CD1c-positive myeloid dendritic cell (primary cell): ENCODE data around the gene DHRS2.
"Not testable (repeated sequence)": the region's sequence is repeated elsewhere in the genome, so short reads cannot be mapped to it uniquely, and the experiment has no call there.

Experiments
- DNase-seq: peaks from one replicate; pipeline ENCODE4 v3.0.0-alpha.2; 2016; ENCODE audit errors: extremely low spot score

The DHRS2 gene

DNA sequence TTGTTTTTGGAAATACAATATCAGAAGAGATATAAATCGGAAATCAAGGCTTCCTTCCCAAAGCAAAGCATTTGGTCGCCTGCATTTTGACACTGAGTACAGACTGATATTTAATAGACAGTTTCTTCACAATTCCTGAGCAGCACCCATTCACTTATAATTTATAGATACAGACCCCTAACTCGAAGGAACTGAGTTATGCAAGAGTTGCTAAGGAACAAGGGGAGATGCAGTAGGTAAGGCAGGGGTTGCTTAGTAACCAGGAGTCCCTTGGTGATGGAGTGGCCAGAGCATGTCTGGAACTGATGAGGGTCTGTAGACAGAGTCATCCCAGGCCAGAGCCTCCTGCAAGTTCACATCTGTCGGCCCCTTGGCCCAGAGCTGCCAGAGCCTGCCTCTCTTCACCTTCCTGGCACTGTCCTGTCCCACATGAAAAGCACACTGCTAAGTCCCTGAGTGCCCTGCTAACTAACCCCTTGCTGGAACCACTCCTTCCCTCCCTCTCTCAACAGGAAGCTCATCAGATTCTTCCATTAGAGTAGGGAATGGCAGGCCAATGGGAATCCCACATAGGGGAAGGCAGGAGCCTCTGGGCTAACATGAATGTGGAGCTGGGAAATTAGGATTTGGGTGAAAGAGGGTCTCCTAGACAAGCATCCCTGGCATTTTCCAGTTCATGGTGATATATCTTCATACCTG lies 3.6 kb upstream of the DHRS2 start:
- no peak for DNase-seq

DNA sequence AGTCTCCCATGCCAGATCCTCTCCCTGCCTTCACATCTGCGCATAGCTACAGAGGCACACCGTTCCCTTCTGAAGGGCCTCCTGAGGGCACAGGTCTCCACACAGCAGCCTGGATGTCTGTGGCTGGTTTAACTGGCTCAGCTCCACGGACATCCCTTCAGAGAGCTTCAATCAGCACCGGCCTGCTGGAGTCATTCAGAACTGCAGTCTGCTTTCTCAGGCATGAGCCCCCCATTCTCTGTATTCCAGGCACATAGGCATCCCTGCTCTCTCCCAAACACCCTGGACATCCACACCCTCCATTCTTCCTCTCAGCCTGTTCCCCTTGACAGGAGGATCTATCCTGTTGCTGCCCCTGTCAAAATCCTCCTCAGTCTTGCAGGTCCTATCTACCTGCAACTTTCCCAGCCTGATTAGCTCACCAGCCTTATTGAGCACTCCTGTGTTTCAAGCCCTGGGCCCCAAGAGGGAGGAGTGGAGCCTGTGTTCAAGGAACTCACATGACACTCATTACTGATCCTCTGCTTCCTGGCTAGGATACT lies 2.9 kb upstream of the DHRS2 start:
- DNase-seq, result no peak

DNA sequence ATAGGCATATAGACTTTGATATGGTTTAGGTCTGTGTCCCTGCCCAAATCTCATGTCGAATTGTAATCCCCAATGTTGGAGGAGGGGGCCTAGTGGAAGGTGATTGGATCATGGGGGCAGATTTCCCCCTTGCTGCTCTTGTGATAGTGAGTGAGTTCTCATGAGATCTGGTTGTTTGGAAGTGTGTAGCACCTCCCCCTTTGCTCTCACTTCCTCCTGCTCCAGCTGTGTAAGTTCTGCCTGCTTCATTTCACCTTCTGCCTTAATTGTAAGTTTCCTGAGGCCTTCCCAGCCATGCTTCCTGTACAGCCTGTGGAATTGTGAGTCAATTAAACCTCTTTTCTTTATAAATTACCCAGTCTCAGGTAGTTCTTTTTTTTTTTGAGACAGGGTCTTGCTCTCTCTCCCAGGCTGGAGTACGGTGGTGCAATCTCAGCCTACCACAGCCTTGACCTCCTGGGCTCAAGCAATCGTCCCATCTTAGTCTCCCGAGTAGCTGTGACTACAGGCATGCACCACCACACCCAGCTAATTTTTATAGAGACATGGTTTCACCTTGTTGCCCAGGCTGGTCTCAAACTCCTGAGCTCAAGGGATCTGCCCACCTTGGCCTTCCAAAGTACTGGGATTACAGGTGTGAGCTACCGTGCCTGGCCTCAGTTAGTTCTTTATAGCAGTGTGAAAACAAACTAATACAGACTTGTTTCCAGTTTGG lies 1.3 kb upstream of the DHRS2 start:
- DNase-seq, result peak; percentile 15

DNA sequence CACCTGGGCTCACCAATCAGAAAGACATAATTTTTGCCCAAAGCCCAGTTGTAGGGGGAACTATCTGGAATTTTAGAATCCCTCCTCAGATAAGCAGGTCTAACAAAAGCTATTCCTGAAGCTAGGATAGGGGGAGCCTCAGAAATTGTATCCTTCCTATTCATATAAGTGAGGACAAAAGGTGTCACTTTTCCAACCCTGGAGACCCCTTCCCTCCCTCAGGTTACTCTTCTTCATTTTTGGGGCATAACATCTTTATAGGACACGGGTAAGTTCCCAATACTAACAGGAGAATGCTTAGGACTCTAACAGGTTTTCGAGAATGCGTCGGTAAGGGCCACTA lies 1.1 kb downstream of the DHRS2 start:
- DNase-seq, result not testable (repeated sequence)

DNA sequence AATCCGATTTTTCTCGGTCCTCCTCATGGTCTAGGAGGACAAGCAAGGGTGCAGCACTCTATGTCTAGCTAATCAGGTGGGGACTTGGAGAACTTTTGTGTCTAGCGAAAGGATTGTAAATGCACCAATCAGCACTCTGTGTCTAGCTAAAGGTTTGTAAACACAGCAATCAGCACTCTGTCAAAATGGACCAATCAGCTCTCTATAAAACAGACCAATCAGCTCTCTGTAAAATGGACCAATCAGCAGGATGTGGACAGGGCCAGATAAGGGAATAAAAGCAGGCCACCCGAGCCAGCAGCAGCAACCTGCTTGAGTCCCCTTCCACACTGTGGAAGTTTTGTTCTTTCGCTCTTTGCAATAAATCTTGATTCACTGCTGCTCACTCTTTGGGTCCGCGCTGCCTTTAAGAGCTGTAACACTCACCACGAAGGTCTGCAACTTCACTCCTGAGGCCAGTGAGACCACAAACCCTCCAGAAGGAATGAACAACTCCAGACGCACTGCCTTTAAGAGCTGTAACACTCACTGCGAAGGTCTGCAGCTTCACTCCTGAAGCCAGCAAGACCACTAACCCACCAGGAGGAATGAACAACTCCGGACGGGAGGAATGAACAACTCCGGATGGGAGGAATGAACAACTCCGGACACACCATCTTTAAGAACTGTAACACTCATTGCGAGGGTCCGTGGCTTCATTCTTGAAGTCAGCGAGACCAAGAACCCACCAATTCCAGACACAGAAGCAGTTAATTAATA lies 1.7 kb downstream of the DHRS2 start:
- not testable (repeated sequence) for DNase-seq

DNA sequence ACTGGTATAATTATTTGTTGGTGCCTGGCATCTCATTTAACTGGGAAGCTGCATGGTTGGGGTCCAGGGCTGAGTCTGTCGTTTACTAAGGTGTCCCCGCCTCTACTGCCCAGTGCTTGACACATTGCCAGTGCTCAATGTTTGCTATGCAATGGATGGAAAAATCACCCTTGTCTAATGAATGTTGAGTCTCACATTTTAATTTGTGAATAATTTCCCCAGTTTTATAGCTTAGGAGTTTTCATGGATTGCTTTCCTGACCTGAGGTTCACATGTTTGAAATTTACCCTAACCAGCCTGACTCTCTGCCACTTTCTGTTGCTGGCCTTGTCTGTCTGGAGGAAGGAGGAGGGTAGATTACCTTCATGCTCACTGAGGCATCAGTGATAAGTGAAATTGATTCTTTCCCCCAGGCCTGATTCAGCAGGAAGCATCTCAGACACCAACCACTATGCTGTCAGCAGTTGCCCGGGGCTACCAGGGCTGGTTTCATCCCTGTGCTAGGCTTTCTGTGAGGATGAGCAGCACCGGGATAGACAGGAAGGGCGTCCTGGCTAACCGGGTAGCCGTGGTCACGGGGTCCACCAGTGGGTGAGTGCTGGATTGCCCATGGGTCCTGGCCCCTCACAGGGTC lies 2.4 kb downstream of the DHRS2 start:
- no peak for DNase-seq

DNA sequence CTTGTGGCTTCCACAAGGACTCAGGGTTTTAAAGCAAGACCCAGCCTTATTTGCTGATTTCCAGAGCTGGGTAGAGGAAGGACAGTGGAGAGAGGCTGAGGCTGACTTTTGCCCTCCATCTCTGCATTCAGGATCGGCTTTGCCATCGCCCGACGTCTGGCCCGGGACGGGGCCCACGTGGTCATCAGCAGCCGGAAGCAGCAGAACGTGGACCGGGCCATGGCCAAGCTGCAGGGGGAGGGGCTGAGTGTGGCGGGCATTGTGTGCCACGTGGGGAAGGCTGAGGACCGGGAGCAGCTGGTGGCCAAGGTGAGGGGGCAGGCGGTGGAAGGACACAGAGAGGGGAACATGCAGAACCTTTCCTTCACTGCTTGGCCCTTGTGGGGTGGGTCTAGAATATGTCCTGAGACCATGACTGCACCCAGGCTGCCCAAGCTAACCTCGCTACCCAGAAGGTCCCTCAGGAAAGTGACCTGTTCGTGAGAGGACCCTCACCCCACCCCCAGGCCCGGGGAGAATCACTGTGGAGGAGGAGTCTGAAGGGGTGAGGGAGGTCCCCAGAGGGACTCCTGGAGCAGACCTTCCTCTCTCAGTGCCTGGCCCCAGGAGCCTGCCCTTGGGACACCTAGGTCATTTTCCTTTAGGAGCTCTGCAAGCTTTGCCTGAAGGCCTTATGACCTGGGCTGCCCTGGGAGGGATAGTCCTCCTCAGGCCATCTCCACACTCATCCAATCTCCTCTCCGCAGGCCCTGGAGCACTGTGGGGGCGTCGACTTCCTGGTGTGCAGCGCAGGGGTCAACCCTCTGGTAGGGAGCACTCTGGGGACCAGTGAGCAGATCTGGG lies 3.1 kb downstream of the DHRS2 start:
- no peak for DNase-seq

DNA sequence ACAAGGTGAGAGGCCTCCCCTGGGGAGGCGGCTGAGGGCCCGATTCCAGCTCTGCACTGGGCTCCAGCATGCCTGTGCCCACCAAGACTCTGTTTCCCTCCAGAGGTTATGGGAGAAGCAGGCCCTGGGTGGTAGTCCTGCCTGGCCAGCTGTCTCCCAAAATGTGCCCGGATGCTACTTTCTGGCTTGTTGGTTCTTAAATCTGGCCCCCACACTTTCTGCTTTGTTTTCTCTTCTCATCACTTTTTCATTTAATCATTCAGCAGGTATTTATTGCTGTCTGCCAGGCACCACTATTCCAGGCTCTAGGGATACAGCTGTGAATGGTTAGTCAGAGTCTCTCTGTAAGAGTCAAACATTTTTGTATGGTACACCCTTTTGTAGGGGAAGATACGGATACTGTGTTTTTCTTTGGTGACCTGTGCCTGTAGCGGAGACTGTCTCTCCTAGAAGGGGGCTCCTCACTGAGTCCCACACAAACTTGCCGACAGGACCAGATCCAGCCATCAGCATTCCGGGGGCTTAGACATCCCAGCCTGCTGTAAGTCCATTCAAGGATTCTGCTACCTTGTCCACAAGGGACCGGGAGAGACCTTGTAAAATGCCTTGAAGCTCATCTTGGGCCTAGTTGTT lies 3.8 kb downstream of the DHRS2 start:
- DNase-seq, result no peak

DNA sequence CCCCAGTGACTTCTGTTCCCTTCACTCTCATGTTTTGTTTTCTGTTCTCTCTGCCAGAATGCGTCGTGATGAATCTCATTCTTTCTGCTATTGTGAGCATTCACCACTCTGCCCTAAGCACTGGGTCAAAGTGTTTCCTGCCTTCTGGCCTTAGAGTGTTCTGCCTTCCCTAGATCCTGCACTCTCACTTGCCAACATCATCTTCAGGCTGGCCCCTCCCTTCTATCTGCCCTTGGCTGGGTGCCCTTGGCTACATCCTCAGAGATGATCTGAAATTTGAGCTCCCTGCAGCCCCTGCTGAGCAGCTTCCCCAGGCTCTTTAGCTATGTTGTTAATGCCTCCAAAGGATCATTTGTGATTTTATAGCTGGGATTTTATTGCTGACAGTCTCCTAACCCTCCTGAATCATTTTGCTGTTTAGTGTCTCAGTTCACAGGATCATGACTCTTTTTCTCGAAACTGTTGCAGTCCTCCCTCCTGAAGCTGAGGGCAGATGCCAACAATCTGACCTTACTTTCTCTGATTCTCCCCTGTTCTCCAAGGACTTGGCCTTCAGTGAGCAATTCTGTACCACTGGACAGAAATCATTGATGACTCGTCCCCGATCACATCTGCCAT lies 4.5 kb downstream of the DHRS2 start:
- DNase-seq, result no peak

DNA sequence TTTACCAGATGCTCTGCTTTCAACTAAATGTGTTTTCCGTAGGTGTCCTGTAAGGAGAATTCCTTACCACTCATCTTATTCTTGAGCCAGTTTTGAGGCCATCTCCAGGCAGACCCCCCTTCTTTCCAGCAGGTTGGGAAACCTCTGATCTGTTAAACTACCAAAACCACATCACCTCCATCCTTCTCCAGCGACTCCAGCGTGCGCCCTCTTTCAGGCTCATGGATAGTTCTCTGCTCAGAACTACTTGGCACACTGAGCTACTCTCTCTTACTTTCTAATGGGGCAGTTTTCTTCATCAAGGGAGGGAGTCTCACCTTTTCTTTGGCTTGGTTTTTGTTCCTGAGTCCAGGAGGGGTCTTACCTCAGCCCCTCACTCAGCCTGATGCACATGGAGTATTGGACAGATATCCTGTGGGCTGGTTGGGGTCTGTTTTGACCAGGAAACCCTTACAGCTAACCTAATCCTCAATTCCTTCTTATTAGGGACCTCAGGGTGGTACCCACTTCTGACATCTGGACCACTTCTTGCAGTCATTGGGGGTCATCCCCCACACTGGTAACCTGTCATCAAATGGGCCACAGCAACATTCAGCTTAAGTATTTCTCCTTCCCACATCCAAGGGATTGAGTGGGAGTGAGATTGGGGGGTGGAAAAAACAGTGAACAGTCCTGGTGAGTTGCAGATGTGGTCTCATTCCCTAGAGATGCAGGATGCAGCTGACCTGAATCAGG lies 5.2 kb downstream of the DHRS2 start:
- no peak for DNase-seq

DNA sequence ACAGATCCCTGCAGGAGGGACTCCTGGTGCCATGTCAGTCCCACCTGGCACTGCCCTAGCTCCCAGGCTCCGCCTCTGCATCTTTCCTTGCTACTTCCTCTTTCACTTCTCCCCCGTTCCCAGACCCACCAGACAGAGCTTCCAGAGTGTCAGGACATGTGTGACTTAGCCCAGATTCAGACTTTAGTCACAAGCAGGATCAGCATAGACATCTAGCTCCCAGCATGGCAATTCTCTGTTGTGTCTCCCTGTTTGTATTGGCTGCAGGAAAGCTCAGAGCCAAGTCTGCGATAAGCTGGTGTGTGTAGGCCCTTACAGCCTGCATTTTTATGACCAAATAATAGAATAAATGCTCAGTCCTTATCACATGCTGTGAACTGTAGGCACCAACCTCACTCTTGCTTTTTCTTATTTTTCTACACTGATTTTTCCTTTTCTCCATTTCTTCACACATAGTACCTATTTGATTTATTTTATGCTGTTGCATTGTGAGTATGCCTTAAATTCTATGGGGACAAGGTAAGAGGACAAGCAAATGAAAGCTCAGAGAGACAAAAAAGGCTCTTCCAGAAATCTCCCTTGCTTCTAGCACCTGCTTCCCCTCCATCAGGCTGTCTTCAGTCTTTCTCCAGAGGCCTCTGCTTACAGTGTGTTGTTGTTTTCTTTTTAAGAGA lies 5.9 kb downstream of the DHRS2 start:
- peak; percentile 32 for DNase-seq

DNA sequence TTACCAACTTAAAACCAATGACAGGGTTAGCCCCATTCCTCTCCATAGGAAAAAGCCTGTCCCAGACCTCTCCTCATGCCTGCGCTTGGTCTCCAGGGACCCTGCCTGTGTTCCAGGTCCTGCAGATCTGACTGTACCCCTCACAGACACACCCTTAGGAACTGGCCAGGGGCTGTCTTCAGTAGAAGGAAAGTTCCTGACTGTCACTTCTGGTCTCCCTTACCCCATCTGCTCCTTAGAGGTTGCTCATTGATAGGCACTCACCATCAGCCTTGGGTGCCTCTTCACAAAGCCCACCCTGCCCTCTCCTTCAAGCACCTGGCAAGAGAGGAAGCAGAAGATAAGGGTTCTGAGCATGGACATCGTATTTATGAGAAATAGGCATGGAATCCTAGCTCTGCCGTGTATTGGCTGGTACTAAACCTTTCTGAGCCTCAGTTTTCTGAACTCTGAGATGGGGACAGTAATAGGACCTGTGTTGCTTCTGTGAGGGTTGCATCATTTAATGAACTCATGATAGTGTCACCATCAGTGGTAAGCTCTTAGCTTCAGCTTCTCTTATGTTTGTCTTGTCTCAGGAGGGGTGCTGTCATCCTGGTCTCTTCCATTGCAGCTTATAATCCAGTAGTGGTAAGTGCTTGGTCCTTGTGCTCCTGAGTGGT lies 7.5 kb downstream of the DHRS2 start:
- DNase-seq, result no peak

DNA sequence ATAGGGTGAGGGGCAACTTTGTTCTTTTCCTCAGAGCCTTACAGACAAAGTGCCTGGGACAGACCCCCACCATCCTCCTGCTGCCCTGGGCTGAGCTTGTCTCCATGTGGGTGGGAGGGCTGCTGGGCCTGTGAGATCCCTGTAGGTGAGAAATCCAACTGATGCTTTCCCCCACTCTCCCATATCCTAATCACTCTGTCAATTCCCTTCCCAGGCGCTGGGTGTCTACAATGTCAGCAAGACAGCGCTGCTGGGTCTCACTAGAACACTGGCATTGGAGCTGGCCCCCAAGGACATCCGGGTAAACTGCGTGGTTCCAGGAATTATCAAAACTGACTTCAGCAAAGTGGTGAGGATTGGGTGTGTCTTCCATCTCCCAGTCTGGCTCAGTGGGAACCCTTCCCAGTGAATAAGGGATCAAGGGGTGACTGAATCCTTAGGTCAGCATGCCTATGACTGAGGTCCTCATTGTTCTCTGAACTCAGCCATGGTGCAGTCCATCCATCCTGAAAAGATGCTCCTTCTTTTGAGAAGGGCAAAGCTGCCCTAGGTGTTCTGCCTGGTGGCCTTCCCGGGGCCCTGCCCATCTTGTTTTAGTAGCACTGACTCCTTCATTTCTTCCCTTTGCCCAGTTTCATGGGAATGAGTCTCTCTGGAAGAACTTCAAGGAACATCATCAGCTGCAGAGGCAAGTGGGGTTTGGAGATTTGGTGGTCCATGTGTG lies 8.2 kb downstream of the DHRS2 start:
- no peak for DNase-seq

DNA sequence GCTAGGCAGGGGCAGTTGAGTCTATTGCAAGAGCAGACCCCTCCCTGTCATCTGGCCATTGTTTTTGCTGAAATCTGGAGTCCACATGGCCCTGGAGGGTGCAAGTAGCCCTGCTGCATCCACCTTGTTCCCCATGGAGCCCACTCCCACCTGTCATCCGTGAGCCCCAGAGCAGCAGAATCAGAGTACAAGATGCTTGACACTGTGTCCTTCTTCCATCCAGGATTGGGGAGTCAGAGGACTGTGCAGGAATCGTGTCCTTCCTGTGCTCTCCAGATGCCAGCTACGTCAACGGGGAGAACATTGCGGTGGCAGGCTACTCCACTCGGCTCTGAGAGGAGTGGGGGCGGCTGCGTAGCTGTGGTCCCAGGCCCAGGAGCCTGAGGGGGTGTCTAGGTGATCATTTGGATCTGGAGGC lies 8.8 kb downstream of the DHRS2 start:
- DNase-seq, result no peak

DNA sequence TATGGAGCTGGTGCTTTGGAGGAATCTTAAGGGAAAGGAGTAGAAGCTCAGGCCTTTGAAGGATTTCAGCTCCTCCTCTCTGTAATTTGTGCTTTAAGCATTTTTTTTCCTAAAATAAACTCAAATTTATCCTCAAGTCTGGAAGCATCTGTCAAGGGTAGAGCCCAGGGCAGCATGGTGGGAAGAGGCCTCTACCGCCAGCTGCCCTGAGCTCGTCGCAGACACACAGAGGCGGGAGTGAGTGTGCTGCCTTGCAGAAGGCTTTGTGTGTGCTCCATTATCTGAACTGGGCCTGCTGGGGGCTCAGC lies 9.3 kb downstream of the DHRS2 start:
- no peak for DNase-seq

DNA sequence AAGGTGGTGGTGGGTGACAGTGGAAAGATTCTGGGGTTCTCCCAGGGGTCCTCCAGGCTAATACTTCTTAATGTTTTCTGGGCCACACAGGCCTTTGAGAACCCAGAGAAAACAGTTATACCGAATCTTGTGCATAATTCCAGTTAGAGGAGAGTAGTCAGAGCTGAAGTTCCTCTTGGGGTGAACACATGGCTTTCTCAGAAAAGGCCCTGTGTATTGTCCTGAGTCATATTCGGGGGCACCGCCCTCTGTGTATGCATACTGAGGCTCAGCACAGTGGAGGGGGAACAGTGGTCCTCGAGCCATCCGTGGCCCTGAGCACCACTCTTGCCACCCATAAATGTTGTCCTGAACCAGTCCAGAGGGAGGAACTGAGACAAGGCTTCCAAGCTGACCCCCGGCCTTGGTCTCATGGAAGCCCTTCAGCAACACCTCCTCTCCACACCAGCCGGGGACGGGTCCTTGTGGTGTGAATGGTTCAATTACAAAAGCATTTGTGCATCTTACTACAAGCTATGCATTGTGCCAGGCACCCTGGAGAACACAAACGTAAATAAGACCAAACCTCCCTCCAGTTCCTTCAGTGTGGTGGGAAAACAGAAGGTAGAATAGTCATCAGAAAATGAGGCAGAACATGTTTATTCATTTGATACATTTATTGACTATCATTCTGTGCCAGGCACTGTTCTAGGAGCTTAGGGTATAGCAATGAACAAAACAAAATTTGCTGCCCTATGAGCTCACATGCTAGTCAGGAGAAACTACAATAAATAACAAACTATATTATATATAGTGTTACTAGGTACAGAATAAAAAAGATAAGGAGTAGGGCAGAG lies 9.9 kb downstream of the DHRS2 start:
- DNase-seq, result no peak
